Effector memory CD4-positive, alpha-beta T cell (primary cell): ENCODE measurements around the gene PRKG1.

Experiments
- DNase-seq, 3 donors: peaks; one replicate each; pipeline ENCODE4 v3.0.0-alpha.2; 2020
- H3K27ac ChIP-seq: 2 replicates; pipeline ENCODE4 v1.7.0; 2013; ENCODE audit warnings: mild to moderate bottlenecking, low read length, moderate library complexity; ENCODE audit not compliant: insufficient read depth, poor library complexity, severe bottlenecking
- H3K27me3 ChIP-seq: replicated peaks from 2 replicates; pipeline ENCODE4 v1.7.0; 2013; ENCODE audit warnings: mild to moderate bottlenecking, low read length; ENCODE audit not compliant: insufficient read depth, control insufficient read depth, poor library complexity, severe bottlenecking
- H3K36me3 ChIP-seq: 2 replicates; pipeline ENCODE4 v1.7.0; 2013; ENCODE audit warnings: mild to moderate bottlenecking, low read length, moderate library complexity; ENCODE audit not compliant: control insufficient read depth, insufficient read depth
- H3K4me1 ChIP-seq: 2 replicates; pipeline ENCODE4 v1.7.0; 2013; ENCODE audit warnings: low read length, mild to moderate bottlenecking; ENCODE audit not compliant: control insufficient read depth, insufficient read depth, poor library complexity, severe bottlenecking
- H3K4me3 ChIP-seq: 2 replicates; pipeline ENCODE4 v1.7.0; 2013; ENCODE audit warnings: low read length, low read depth, mild to moderate bottlenecking; ENCODE audit not compliant: insufficient read depth, poor library complexity, severe bottlenecking
- H3K9me3 ChIP-seq: 2 replicates; pipeline ENCODE4 v1.7.0; 2013; ENCODE audit warnings: mild to moderate bottlenecking, low read length, moderate library complexity; ENCODE audit not compliant: control insufficient read depth

Gene PRKG1

DNA sequence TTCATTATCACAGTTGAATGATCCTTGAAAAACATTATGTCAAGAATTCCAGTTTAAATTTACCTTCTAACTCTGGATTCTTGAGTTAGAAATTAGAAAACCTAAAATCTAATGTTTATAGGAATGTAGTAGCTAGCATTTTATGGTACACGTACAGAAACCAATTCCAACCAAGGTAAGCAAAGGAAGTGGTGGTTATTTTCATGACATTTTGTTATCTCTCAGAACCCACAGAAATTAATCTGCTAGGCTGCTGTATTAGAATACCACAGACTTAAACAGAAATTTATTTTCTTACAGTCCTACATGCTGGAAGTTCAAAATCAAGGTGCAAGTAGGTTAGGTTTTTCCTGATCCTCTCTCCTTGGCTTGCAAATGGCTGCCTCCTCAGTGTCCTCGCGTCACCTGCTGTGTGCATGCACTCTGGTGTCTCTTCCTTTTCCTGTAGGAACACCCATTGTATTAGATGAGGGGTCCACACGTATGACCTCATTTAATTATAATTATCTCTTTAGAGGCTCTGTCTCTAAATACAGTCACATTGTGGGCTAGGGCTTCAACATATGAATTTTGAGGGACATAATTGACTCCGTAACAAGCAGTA is 633.6 kb downstream of the PRKG1 start:
- H3K36me3 ChIP-seq: no peaks in the 10 kb centered on the region
- no peaks in the 10 kb centered on the region for H3K4me1 ChIP-seq
- no peak overlapping the region for H3K27ac ChIP-seq
- H3K27me3 ChIP-seq: no peaks in the 10 kb centered on the region
- H3K9me3 ChIP-seq: no peaks in the 10 kb centered on the region
- no peak overlapping the region for H3K4me3 ChIP-seq
- DNase-seq: no peak

DNA sequence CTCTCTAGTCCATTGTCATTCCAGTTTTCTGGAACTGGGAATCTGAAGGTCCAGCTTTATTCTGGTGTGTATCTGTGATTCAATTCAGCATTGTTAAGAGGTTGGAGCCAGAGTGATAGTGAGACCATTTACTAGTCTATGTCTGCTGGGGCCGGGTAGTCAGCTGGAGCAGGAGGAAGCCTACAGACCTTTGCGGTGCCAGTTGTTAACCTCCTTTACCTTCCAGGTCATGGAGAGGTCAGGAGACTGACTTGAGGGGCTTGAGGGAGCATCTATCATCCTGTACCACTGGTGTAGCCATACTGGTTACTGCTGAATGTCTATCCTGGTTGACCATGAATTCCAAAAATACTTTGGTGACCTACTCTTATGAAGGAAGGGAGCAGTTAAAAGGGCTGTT is 634.3 kb downstream of the PRKG1 start:
- H3K4me3 ChIP-seq: no peak overlapping the region
- no peaks in the 10 kb centered on the region for H3K9me3 ChIP-seq
- H3K27ac ChIP-seq: no peak overlapping the region
- H3K27me3 ChIP-seq: no peaks in the 10 kb centered on the region
- DNase-seq: no peak
- no peaks in the 10 kb centered on the region for H3K4me1 ChIP-seq
- no peaks in the 10 kb centered on the region for H3K36me3 ChIP-seq

DNA sequence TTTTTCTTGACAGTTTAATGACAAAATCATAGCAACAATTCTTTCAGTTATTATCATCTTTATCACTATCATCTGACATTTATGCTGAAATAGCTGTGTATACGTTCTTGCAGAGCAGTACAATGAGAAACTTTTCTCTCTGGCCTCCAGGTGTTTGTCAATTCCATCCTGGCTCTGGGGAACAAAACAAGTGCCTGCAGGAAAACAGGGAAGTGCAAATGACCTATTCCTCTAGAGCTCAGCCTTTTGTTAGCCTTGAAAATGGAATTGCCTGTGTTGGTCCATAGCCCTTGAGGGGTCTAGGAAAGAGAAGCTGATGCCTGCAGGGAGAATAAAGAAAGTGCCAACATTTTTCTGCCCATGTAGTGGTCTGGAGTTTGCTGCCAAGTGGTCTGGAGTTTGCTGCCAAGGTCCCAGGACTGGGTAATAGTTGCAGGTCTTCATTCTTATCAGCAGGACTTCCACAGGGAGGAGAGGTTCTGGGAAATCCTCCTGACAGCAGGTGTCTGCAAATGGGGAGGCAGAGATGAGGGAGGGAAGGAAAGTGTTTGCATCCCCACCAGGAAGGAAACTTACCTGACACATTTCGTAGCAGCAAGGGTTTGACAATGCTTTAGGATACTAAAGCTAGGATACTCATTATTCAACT is 635.2 kb downstream of the PRKG1 start:
- Histone ChIP-seq H3K27ac (no peak overlapping the region), H3K36me3 (no peaks in the 10 kb centered on the region), H3K9me3 (no peaks in the 10 kb centered on the region), H3K4me1 (no peaks in the 10 kb centered on the region), H3K27me3 (no peaks in the 10 kb centered on the region), H3K4me3 (no peak overlapping the region)
- no peak for DNase-seq

DNA sequence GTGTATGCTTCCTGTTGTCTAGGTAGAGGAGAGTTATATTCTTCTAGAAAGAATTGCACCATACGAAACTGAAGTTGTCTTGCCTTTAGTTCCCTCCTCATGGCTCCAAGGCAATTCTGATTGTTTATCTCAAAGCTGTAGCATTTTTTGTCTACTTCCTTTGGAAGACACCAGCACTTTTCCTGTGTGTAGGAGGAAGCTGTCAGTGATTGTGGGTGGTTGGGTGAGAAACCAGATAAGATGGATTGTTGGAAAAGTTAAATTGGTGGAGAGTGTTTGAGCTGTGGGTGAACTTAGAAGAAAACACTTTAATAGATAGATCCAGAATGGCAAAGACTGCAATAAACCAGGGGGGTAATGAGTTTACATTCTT is 637.2 kb downstream of the PRKG1 start:
- no peak for DNase-seq
- no peak overlapping the region for H3K27ac ChIP-seq
- no peaks in the 10 kb centered on the region for H3K36me3 ChIP-seq
- no peaks in the 10 kb centered on the region for H3K4me1 ChIP-seq
- no peaks in the 10 kb centered on the region for H3K9me3 ChIP-seq
- H3K27me3 ChIP-seq: no peaks in the 10 kb centered on the region
- H3K4me3 ChIP-seq: no peak overlapping the region

DNA sequence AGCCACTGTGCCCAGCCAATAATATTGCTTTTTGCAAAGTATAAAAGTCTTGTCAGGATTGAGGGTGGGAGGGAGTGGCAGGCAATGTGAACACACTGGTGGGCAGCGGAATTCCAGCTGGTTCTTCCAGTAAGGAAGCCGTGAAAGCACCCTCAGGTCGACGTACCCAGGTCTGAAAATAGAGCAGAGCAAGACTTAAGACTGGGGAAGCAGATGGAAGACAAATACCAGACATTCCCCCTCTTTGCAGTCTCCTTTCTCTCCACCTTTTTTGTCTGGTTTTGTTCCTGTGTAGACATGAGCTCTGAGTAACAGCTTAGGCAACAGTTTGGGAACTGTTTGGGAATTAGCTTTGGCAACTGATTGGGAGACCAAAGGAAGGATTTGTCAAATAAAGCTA is 642.7 kb downstream of the PRKG1 start:
- DNase-seq: no peak
- Histone ChIP-seq H3K4me3 (no peak overlapping the region), H3K27me3 (no peaks in the 10 kb centered on the region), H3K36me3 (no peaks in the 10 kb centered on the region), H3K27ac (no peak overlapping the region), H3K9me3 (no peaks in the 10 kb centered on the region), H3K4me1 (no peaks in the 10 kb centered on the region)

DNA sequence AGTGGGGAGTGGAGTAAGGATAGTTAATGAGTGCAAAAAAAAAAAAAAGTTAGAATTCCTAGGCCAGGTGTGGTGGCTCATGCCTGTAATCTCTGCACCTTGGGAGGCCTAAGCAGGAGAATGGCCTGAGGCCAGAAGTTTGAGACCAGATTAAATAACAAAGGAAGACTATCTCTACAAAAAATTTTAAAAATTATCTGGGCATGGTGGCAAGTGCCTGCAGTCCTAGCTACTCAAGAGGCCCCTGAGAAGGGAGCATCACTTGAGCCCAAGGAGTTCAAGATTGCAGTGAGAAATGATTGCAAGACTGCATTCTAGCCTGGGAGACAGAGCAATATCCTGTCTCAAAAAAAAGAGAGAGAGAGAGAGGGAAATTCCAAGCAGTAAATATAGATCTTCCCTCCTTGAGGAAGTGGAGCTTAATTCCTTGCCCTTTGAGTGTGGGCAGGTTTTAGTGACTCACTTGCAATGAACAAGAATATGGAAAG is 644.6 kb downstream of the PRKG1 start:
- Histone ChIP-seq H3K9me3 (no peaks in the 10 kb centered on the region), H3K27ac (no peak overlapping the region), H3K36me3 (no peaks in the 10 kb centered on the region), H3K4me3 (no peak overlapping the region), H3K27me3 (no peaks in the 10 kb centered on the region), H3K4me1 (no peaks in the 10 kb centered on the region)
- DNase-seq: no peak

DNA sequence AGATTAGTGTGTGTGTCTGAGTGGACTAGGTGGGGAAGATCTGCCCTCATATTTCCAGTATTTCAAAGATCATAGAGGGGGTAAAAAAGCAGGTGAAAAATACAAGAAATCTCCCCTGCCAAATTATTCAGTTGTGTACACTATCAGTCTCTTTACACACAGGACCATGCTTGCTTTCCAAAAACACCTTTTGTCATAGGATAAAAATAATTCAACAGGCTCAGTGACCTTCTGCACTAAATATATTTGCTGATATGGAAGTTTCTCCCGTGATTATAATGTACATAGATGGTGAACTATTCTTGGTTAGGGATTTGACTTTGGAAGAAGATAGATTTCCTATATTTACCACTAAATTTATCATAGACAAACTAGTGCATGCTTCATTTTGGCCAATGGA is 649.8 kb downstream of the PRKG1 start:
- Histone ChIP-seq H3K27me3 (no peaks in the 10 kb centered on the region), H3K4me3 (no peak overlapping the region), H3K36me3 (no peaks in the 10 kb centered on the region), H3K27ac (no peak overlapping the region), H3K9me3 (no peaks in the 10 kb centered on the region), H3K4me1 (no peaks in the 10 kb centered on the region)
- DNase-seq: no peak

DNA sequence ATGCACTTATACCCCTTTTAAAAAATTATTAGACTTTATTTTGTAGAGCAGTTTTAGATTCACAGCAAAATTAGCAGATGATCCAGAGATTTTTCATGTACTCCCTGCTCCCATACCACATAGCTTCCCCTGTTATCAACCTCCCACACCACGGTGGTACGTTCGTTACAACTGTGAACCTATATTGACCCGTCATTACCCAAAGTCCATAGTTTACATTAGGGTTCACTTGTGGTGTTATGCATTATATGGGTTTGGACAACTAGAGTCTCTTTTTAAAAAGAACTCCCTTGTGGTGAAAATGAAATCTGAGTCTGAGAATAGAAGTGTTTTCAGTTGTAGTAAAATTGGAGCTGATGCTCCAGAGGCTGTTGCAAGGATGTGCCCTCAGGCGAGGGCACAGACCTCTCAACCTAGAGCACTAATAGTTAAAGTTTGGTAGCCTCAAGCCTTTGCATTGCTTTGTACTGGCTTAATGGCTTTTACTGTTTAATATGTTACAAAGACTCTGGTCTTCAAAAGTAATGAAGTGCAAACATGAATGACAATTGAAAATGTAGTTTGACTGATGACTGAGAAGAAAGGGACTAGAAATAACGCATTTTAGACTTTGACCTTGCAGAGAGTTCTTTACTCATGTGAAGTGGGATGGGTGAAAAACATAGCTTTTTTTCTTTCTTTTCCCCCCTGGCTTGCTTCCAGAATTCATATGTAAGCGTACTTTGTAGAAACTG is 655.7 kb downstream of the PRKG1 start:
- DNase-seq: no peak
- Histone ChIP-seq H3K9me3 (no peaks in the 10 kb centered on the region), H3K4me3 (no peak overlapping the region), H3K4me1 (no peaks in the 10 kb centered on the region), H3K36me3 (no peaks in the 10 kb centered on the region), H3K27ac (no peak overlapping the region), H3K27me3 (no peaks in the 10 kb centered on the region)

DNA sequence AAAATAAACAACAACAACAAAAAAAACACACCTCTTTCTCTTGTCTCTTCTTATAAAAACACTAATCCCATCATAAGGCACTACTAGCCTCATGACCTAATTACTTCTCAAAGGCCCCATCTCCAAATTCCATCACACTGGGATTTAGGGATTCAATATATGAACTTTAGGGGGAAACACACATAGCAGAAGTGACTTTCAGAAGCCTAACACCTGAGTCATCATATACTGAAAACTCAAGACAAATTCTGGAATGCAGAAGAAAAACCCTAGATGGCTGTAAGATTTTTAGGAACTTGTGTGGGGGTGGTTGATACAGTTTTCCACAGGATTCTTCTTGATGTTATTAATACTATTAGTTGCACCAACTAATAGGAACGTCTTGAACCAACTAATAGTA is 658.8 kb downstream of the PRKG1 start:
- H3K27ac ChIP-seq: no peak overlapping the region
- H3K27me3 ChIP-seq: no peaks in the 10 kb centered on the region
- H3K4me3 ChIP-seq: no peak overlapping the region
- H3K9me3 ChIP-seq: no peaks in the 10 kb centered on the region
- no peaks in the 10 kb centered on the region for H3K36me3 ChIP-seq
- DNase-seq: no peak
- no peaks in the 10 kb centered on the region for H3K4me1 ChIP-seq

DNA sequence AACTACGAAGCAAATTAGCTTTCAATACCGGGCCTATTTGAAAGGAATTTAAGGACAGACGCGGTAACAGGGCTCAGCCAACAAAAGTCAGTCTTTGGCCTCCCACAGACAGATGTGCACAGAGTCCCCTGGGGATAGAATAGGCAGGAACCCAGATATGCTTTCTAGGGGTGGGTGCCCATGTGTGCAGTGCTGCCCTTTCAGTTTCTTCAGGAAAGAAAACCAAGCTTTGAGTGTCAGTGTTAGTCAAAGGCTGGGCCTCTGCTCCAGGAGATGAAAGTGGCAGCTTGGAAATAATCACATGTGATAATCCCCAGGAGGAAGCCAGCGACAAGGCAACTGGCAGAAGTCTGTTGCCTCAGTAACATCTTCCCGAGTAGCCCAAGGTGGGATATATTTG is 668.9 kb downstream of the PRKG1 start:
- Histone ChIP-seq H3K36me3 (no peaks in the 10 kb centered on the region), H3K27ac (no peak overlapping the region), H3K4me3 (no peak overlapping the region), H3K4me1 (no peaks in the 10 kb centered on the region), H3K9me3 (no peaks in the 10 kb centered on the region), H3K27me3 (no peaks in the 10 kb centered on the region)
- DNase-seq: no peak
